ENCODE results near the gene ADSS2.

The ADSS2 gene

GRCh38 chr1:244447024-244447423 lies 4.7 kb downstream of the ADSS2 start:
- in situ Hi-C loops (cut with HindIII; ENCODE audit: low sequenced_read_pairs) = no loop called here

DNA sequence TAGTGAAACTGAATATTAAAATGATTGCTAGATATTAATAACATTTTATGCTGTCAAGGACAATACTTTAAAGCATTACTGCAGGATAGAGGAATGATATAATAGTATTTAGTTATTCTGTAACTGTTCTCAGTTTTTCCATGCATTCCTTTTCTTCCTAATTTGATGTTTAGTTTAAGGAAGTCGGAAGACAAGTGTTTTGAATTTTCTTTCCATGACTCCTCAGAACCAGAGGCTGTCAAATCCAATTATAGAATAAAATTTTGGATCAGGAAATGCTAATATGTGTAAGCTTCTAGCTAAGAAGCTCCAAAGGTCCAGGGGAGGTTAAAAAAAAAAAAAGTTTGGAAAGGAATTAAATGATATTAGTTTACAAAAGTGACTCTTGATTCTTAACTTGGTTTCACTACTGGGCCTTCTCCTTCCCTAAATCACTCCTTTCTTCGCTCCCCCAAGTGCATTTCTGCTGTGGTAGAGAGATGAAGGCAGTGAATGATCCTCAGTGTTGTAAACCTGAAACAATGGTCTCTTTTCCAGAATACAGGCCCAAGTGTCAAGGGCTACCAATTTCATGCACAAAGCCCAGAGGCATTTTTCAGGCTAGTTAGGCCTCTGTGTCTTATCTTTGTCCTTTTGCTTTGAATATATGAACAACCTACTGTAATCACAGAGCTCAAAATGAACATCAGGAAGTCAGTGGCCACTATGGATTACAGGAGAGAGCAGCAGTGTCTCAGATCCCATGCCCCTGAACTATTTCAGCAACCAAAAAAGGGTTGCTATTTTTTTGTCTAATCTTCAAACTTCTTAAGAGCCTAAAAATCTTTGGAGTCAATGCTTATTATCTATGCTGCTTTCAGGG lies 6.2 kb downstream of the ADSS2 start:
- in situ Hi-C loops (cut with HindIII; ENCODE audit: low sequenced_read_pairs) = no loop called here

DNA sequence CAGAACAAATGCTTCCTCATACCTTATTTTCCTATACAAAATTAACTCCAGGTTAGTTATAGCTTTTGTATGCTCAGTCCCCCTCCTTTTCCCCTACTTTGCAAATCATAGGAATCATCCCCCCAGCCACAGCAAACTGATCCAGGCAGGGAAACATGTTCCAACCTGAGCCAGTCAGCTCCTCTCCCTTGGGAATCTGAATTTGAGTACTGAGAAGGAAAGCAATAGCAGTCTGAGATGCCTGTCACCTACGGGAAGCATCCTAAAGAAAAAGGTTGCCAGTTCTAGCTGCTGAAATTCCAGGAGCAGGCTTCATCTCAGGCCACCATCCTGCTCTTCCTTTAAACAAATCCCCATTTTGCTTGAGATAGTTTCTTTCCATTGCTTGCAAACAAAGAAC lies 6.9 kb downstream of the ADSS2 start:
- in situ Hi-C loops (cut with HindIII; ENCODE audit: low sequenced_read_pairs) = no loop called here

GRCh38 chr1:244442850-244443249 lies 8.9 kb downstream of the ADSS2 start:
- in situ Hi-C loops (cut with HindIII; ENCODE audit: low sequenced_read_pairs) = no loop called here

GRCh38 chr1:244439391-244440032 lies 12.2 kb downstream of the ADSS2 start:
- in situ Hi-C loops (cut with HindIII; ENCODE audit: low sequenced_read_pairs) = no loop called here

DNA sequence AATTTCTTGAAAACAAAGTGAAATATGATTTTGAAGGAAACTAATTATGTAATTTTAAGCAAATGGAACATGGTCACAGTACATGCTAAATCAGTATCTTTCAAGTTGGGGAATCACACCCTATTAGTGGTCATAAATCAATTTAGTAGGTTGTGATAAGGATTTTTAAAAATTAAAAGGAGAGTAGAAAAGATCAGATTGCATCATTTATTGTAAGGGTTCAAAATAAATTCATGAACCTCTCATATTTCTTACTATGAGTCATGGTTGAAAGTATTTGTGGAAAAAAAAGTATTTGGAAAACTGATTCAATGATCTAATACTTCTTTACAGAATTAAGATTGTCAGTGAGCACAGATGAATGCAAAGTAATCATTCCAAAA lies 14.6 kb downstream of the ADSS2 start:
- in situ Hi-C loops (cut with HindIII; ENCODE audit: low sequenced_read_pairs) = no loop called here

- in situ Hi-C loops (cut with HindIII; ENCODE audit: low sequenced_read_pairs) = no loop called here
These were observed 15.2 kb downstream of the ADSS2 start for GRCh38 chr1:244436336-244437085.

- in situ Hi-C loops (cut with HindIII; ENCODE audit: low sequenced_read_pairs) = no loop called here
These were observed 16.0 kb downstream of the ADSS2 start for GRCh38 chr1:244435562-244436205.

DNA sequence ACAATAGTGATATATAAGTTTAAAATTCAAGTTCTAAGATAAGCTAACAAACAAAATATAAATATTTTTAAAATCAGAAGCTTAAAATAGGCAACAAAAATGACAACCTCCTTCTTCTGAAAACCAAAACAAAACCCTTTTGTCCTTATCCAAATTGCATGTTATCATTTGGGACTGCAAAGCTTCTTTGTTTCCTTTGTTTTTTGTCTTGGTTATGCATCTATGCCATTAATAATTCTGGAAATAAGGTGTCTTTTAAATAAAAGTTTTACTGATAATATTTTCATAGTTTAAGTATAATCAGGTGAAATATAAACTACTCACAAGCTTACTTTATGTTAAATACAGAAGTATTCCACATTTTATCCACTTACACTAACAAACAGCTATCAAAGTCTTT lies 20.5 kb downstream of the ADSS2 start:
- in situ Hi-C loops (cut with HindIII; ENCODE audit: low sequenced_read_pairs) = no loop called here

- in situ Hi-C loops (cut with HindIII; ENCODE audit: low sequenced_read_pairs) = no loop called here
These were observed 21.9 kb downstream of the ADSS2 start for GRCh38 chr1:244429818-244430217.

DNA sequence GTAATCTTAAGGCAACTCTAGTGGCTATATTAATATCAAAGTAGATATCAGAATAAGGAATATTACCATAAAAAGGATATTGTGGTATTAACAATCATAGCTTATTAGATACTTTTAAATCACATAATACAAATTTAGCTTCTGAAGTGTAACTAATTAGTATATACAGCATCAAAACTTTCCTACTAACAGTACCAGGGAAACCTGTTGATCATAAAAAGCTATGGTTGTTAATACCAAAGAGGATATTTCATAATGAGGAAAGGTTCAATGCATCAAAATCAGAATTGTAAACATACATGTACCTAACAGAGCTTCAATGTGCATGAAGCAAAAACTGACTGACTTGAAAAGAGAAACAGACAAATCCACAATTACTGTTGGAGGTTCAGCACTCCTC lies 24.1 kb downstream of the ADSS2 start:
- in situ Hi-C loops (cut with HindIII; ENCODE audit: low sequenced_read_pairs) = no loop called here

- in situ Hi-C loops (cut with HindIII; ENCODE audit: low sequenced_read_pairs) = no loop called here
These were observed 26.9 kb downstream of the ADSS2 start for GRCh38 chr1:244424649-244425334.

DNA sequence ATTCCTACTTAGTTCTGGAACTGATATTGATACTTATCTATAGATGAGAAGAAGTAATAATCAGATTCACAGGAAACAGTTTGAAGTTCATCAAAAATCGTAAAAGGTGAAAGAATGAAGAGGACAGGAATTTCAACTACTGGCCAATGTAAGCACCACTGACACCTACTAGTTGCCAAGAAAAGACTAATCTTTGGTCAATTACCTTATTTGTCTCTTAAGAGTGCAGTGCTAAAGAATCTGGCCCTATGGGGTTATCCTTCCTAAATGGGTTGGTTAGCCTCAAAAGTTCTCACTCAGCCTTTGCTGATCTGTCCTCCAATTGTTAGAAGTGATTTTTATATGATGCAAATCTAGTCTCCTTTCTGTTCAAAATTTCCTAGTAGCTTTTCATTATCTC lies 29.5 kb downstream of the ADSS2 start:
- in situ Hi-C loops (cut with HindIII; ENCODE audit: low sequenced_read_pairs) = no loop called here

- in situ Hi-C loops (cut with HindIII; ENCODE audit: low sequenced_read_pairs) = loop anchor here (10.0 kb wide), 1 partner anchor 494 kb away; no protein-coding TSS in a partner anchor
These were observed 32.7 kb downstream of the ADSS2 start for GRCh38 chr1:244419024-244419423.

GRCh38 chr1:244414543-244414942 lies 37.2 kb downstream of the ADSS2 start:
- in situ Hi-C loops (cut with HindIII; ENCODE audit: low sequenced_read_pairs) = loop anchor here (10.0 kb wide), 1 partner anchor 490 kb away; no protein-coding TSS in a partner anchor

DNA sequence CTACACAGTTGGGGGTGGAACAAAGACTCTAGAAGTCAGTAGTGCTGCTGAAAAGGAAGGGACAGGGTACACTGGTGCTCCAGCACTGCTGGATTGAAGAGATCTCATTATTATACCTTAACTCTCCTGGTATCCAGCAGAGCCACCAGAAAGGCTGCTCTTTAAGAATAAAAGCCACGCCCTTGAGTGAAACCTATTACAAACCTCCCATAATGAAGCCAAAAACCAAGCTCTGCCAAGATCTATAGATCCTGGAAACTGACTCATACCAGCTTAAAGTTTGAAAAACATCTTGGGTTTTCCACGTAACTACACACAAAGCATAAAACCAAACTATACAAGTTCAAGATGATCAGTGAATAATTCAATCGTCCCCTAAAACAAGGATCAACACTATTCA lies 38.0 kb downstream of the ADSS2 start:
- in situ Hi-C loops (cut with HindIII; ENCODE audit: low sequenced_read_pairs) = loop anchor here (10.0 kb wide), 1 partner anchor 489 kb away; no protein-coding TSS in a partner anchor

GRCh38 chr1:244412176-244412575 lies 39.5 kb downstream of the ADSS2 start:
- in situ Hi-C loops (cut with HindIII; ENCODE audit: low sequenced_read_pairs) = loop anchor here (10.0 kb wide), 1 partner anchor 487 kb away; no protein-coding TSS in a partner anchor

- in situ Hi-C loops (cut with HindIII; ENCODE audit: low sequenced_read_pairs) = loop anchor here (10.0 kb wide), 1 partner anchor 485 kb away; no protein-coding TSS in a partner anchor
These were observed 42.0 kb downstream of the ADSS2 start for GRCh38 chr1:244409701-244410100.

DNA sequence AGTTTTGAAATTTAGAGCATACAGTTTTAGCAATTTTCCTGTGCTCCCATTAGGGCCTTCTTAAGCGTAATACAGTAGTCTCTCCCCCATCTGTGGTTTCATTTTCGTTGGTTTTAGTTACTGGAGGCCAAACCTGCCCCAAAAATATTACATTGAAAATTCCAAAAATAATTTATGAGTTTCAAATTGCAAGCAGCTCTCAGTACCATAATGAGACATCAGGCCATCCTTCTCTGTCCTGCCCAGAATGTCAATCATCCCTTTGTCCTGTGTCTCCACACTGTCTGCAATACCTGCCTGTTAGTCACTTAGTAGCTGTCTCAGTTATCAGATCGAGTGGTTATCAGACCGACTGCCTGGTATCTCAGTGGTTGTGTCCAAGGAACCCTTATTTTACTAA lies 45.4 kb downstream of the ADSS2 start:
- in situ Hi-C loops (cut with HindIII; ENCODE audit: low sequenced_read_pairs) = no loop called here

- in situ Hi-C loops (cut with HindIII; ENCODE audit: low sequenced_read_pairs) = no loop called here
These were observed 45.9 kb downstream of the ADSS2 start for GRCh38 chr1:244405856-244406255.

All from endothelial cell of hepatic sinusoid (primary cell).